ENCODE data around the gene CD3G.
"Not testable (repeated sequence)": the region's sequence is repeated elsewhere in the genome, so short reads cannot be mapped to it uniquely, and the experiment has no call there.

CD3G gene

GRCh38 chr11:118380571-118380970, 36.4 kb downstream of the CD3G start:
- DNase-seq (ENCODE audit: low spot score) = no peak

GRCh38 chr11:118382954-118383353, 38.8 kb downstream of the CD3G start:
- DNase-seq (ENCODE audit: low spot score) = no peak

GRCh38 chr11:118383657-118384056, 39.5 kb downstream of the CD3G start:
- no peak for DNase-seq (ENCODE audit: low spot score)

GRCh38 chr11:118396097-118396501, 52.0 kb downstream of the CD3G start:
- DNase-seq (ENCODE audit: low spot score) = no peak

GRCh38 chr11:118397448-118397847, 53.3 kb downstream of the CD3G start:
- no peak for DNase-seq (ENCODE audit: low spot score)

- DNase-seq (ENCODE audit: low spot score) = no peak
Measured at GRCh38 chr11:118398791-118399559, 54.8 kb downstream of the CD3G start.

GRCh38 chr11:118401151-118401879, 57.2 kb downstream of the CD3G start, which contains the start of gene ATP5MG:
Gene ATP5MG, plus strand, starts transcription at chr11:118401606. Its CDS starts 60 bp downstream, at chr11:118401666.
- peak; percentile 91 for DNase-seq (ENCODE audit: low spot score)

- no peak for DNase-seq (ENCODE audit: low spot score)
Measured at GRCh38 chr11:118401880-118402590, 57.9 kb downstream of the CD3G start.

- not testable (repeated sequence) for DNase-seq (ENCODE audit: low spot score)
Measured at GRCh38 chr11:118402594-118402993, 58.5 kb downstream of the CD3G start.

Measured in kidney capillary endothelial cell (primary cell).